Ectodermal cell (in vitro differentiated cells): ENCODE data around the gene LRP6.

Experiments used
- H3K27ac ChIP-seq: 2 replicates; pipeline ENCODE4 v1.7.0; 2013; ENCODE audit warnings: mild to moderate bottlenecking, low read depth, low read length; ENCODE audit not compliant: insufficient read depth, poor library complexity, severe bottlenecking
- H3K27me3 ChIP-seq: 2 replicates; pipeline ENCODE4 v1.7.0; 2013; ENCODE audit warnings: mild to moderate bottlenecking, low read length; ENCODE audit not compliant: insufficient read depth, control insufficient read depth, poor library complexity, severe bottlenecking
- H3K36me3 ChIP-seq: one replicate; pipeline ENCODE4 v1.7.0; 2013; ENCODE audit warnings: low read length; ENCODE audit not compliant: control insufficient read depth, insufficient read depth
- H3K4me1 ChIP-seq: one replicate; pipeline ENCODE4 v1.7.0; 2013; ENCODE audit warnings: low read length; ENCODE audit not compliant: control insufficient read depth, insufficient read depth
- H3K4me3 ChIP-seq: 2 replicates; pipeline ENCODE4 v1.7.0; 2013; ENCODE audit warnings: low read depth, low read length, control low read depth; ENCODE audit not compliant: insufficient read depth
- H3K9me3 ChIP-seq: 2 replicates; pipeline ENCODE4 v1.7.0; 2013; ENCODE audit warnings: mild to moderate bottlenecking, low read length, moderate library complexity; ENCODE audit not compliant: control insufficient read depth
- WGBS, 2 experiments: methylation state at CpG; one replicate each; pipeline ENCODE4 v1.1.7; 2013; ENCODE audit warnings: missing lambda C conversion rate in 2 of 2; 5-methylcytosine and 5-hydroxymethylcytosine counted together

Gene LRP6

DNA sequence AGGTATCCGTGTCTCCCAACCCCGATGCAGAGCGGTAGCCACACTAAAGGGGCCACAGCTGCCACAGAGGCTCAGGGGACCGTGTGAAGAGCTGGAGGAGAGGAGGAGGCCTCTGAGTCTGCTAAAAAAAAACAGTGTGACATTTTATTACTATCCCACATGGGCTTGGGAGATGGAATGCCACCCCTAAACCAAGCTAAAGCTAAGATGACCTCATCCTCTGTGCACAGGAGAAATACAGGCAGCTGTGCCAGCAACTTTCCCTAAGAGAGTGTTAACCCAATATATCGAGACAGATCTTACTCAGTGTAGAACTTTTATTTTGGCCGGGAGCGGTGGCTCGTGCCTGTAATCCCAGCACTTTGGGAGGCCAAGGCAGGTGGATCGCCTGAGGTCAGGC, 178.1 kb downstream of the LRP6 start:
- Histone ChIP-seq H3K9me3 (no peaks in the 10 kb centered on the region), H3K4me3 (no peak overlapping the region), H3K36me3 (no peaks in the 10 kb centered on the region), H3K27me3 (no peaks in the 10 kb centered on the region), H3K4me1 (peaks cover 18% of the 10 kb centered on the region), H3K27ac (no peak overlapping the region)
- WGBS, 2 experiments = 92 to 93% methylated on average over 9 of the region's 9 CpGs

DNA sequence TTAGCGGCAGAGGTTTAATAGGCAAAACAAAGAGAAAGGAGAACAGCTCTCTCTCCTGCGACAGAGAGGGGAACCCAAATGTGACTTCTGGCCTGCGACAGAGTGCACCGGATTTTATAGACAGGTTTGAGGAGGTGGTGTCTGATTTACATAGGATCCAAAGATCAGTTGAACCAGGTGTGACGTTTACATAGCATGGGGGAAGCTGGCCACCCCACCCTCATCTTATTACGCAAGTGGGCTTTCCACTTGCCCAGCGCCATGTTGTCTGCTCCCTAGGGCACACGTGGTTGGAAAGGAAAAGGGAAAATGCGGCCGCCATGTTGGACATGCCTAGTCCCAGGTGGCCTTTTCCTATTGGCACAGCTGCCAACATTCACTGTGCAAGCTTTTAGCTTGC, 178.7 kb downstream of the LRP6 start:
- whole genome bisulfite sequencing, 2 experiments = 93 to 94% methylated on average over 10 of the region's 10 CpGs
- H3K4me1 ChIP-seq = peaks cover 18% of the 10 kb centered on the region
- H3K4me3 ChIP-seq = no peak overlapping the region
- H3K27ac ChIP-seq = no peak overlapping the region
- H3K9me3 ChIP-seq = no peaks in the 10 kb centered on the region
- H3K36me3 ChIP-seq = no peaks in the 10 kb centered on the region
- no peaks in the 10 kb centered on the region for H3K27me3 ChIP-seq

- H3K27ac ChIP-seq = no peak overlapping the region
- H3K4me1 ChIP-seq = peaks cover 18% of the 10 kb centered on the region
- no peaks in the 10 kb centered on the region for H3K36me3 ChIP-seq
- no peaks in the 10 kb centered on the region for H3K9me3 ChIP-seq
- no peaks in the 10 kb centered on the region for H3K27me3 ChIP-seq
- 72 to 77% methylated on average over 2 of the region's 2 CpGs for WGBS, 2 experiments
- no peak overlapping the region for H3K4me3 ChIP-seq
Measured at GRCh38 chr12:12087693-12088034, 179.2 kb downstream of the LRP6 start.

DNA sequence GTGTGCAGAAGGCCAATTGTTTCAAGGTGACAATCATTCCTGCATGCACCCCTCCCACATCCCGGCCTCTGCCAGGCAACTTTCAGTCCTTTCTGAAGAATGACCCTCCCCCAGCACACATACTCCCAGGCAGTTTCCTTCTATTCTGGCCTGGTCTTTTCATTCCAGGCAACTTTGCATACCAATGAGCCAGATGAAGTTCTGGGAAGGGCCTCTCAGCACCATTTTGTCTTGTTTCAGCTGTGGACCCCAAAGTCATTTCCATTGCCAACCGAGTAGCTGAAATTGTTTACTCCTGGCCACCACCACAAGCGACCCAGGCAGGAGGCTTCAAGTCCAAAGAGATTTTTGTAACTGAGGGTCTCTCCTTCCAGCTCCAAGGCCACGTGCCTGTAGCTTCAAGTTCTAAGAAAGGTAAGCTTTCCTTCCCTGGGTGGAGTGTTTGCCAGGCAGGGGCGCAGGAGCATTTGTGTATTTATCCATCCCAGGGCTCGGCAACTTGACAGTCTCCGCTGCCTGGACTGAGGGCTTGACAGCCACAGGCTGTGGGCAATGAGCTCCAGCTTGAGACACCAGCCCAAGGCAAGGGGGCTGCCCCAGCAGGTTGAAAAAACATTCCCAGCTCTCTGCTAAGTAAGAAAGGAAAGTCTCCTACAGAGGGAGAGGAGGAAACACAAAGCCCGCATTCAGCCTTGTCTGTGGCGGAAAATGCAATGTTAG, 179.7 kb downstream of the LRP6 start:
- WGBS, 2 experiments = 42% methylated on average over 9 of the region's 9 CpGs
- no peaks in the 10 kb centered on the region for H3K9me3 ChIP-seq
- peaks cover 18% of the 10 kb centered on the region for H3K4me1 ChIP-seq
- H3K27ac ChIP-seq = peak overlapping the region; percentile 3
- no peaks in the 10 kb centered on the region for H3K36me3 ChIP-seq
- H3K27me3 ChIP-seq = no peaks in the 10 kb centered on the region
- no peak overlapping the region for H3K4me3 ChIP-seq

DNA sequence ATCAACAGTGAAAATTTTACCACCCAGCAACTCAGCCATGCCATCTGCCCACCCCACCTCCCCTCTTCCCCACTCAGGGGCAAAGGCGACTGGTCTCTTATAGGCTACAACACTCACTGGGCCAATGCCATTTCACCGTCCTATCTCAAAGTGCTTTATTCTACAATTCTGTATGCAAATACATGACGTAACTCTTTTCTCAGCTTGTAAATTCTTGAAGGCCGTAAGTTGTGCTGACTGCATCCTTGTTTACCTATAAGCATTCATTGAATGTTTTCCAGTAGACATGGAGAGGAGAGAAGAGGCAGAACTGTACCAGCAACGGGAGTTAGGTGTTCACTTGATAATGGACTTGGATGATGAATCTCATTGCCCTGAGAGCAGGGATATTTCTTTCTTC, 180.5 kb downstream of the LRP6 start:
- no peaks in the 10 kb centered on the region for H3K9me3 ChIP-seq
- 83 to 89% methylated on average over 5 of the region's 5 CpGs for WGBS, 2 experiments
- H3K4me3 ChIP-seq = no peak overlapping the region
- no peaks in the 10 kb centered on the region for H3K36me3 ChIP-seq
- H3K27ac ChIP-seq = no peak overlapping the region
- H3K27me3 ChIP-seq = no peaks in the 10 kb centered on the region
- peaks cover 18% of the 10 kb centered on the region for H3K4me1 ChIP-seq

DNA sequence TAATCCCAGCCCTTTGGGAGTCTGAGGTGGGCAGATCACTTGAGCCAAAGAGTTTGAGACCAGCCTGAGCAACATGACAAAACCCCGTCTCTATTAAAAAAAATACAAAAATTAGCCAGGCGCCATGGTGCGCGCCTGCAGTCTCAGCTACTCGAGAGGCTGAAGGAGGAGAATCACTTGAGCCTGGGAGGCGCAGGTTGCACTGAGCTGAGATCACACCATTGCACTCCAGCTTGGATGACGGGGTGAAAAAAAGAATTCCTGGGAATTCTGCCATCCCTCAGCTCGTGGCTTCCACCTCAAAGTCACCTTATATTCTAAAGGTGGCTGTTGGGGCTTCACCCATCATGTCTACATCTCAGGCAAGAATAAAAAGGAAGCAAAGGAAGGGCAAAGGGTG, 183.2 kb downstream of the LRP6 start:
- H3K4me3 ChIP-seq = no peak overlapping the region
- H3K9me3 ChIP-seq = no peaks in the 10 kb centered on the region
- WGBS, 2 experiments = 68 to 70% methylated on average over 8 of the region's 8 CpGs
- H3K27ac ChIP-seq = no peak overlapping the region
- no peaks in the 10 kb centered on the region for H3K36me3 ChIP-seq
- H3K27me3 ChIP-seq = no peaks in the 10 kb centered on the region
- peaks cover 18% of the 10 kb centered on the region for H3K4me1 ChIP-seq

GRCh38 chr12:12081836-12082497, 184.9 kb downstream of the LRP6 start:
- Histone ChIP-seq H3K36me3 (no peaks in the 10 kb centered on the region), H3K4me3 (no peak overlapping the region), H3K9me3 (no peaks in the 10 kb centered on the region), H3K4me1 (peaks cover 8% of the 10 kb centered on the region), H3K27ac (no peak overlapping the region), H3K27me3 (no peaks in the 10 kb centered on the region)
- 73 to 79% methylated on average over 3 of the region's 3 CpGs for WGBS, 2 experiments

DNA sequence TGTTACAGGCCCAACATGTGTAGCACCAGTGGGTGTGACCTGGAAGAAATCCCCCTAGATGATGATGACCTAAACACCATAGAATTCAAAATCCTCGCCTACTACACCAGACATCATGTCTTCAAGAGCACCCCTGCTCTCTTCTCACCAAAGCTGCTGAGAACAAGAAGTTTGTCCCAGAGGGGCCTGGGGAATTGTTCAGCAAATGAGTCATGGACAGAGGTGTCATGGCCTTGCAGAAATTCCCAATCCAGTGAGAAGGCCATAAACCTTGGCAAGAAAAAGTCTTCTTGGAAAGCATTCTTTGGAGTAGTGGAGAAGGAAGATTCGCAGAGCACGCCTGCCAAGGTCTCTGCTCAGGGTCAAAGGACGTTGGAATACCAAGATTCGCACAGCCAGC, 187.6 kb downstream of the LRP6 start:
- Histone ChIP-seq H3K9me3 (no peaks in the 10 kb centered on the region), H3K4me1 (no peaks in the 10 kb centered on the region), H3K27ac (no peak overlapping the region), H3K27me3 (no peaks in the 10 kb centered on the region), H3K36me3 (no peaks in the 10 kb centered on the region), H3K4me3 (no peak overlapping the region)
- 91 to 96% methylated on average over 5 of the region's 5 CpGs for WGBS, 2 experiments

GRCh38 chr12:12072064-12072760, 194.6 kb downstream of the LRP6 start:
- Histone ChIP-seq H3K36me3 (no peaks in the 10 kb centered on the region), H3K4me3 (no peak overlapping the region), H3K27ac (no peak overlapping the region), H3K4me1 (no peaks in the 10 kb centered on the region), H3K27me3 (peaks cover 26% of the 10 kb centered on the region), H3K9me3 (no peaks in the 10 kb centered on the region)
- WGBS, 2 experiments = 81 to 82% methylated on average over 21 of the region's 21 CpGs
